Mucosa of descending colon (tissue), 3 donors: ENCODE measurements around the gene CACNA1H. TPM values are rescaled to one million over a fixed set of nuclear protein-coding genes. Genes with fewer than 3 reads are reported as not detected.

ENCODE experiments used
- ATAC-seq: fragments of 200-7000 bp; cut with Tn5 transposase; one replicate; pipeline ENCODE4 v1.9.1; 2020; ENCODE audit warnings: mild to moderate bottlenecking, moderate library complexity
- DNase-seq, 3 donors: peaks; one replicate each; pipeline ENCODE4 v3.0.0-alpha.2; 2020
- H3K36me3 ChIP-seq: fragments of 200-600 bp; one replicate; pipeline ENCODE4 v1.8.0; 2021; ENCODE audit warnings: low read depth, mild to moderate bottlenecking
- H3K4me1 ChIP-seq: fragments of 200-600 bp; one replicate; pipeline ENCODE4 v1.8.0; 2021; ENCODE audit warnings: low read depth, mild to moderate bottlenecking
- H3K4me3 ChIP-seq: fragments of 200-600 bp; one replicate; pipeline ENCODE4 v1.8.0; 2021; ENCODE audit warnings: mild to moderate bottlenecking
- H3K9me3 ChIP-seq: fragments of 200-600 bp; one replicate; pipeline ENCODE4 v1.8.0; 2021; ENCODE audit warnings: mild to moderate bottlenecking
- CTCF ChIP-seq: fragments of 200-600 bp; IDR thresholded peaks from one replicate; pipeline ENCODE4 v1.8.0; 2022; ENCODE audit warnings: antibody characterized with exemption, mild to moderate bottlenecking
- intact Hi-C, 2 donors: fragments of 100-400 bp; cut with DNase I in 1 of 2; cut with micrococcal nuclease in 1 of 2; formaldehyde crosslinking; loops; one replicate each; pipeline versions ENCODE4 v1.11.0 to v1.11.1; 2022; cut with DNase I, micrococcal nuclease
- total RNA-seq, 3 donors: library from RNA; stranded (reverse); fragmentation: NEBNext Ultra II Directional in 2 of 3; extraction: Animal tissue kit (Norgen Biotek cat#: 25700) in 2 of 3; gene quantifications; one replicate each; pipeline versions ENCODE4 v1.2.1 to v1.2.4, GENCODE V29; 2021 to 2023
- donor health status: DM: no; HTN: no; CAD: no; lungs with moderate emphysema.
- donor health status: DM: no; HTN: no; CAD: no.
- donor health status: DM: no; HTN: yes; CAD: no.

The CACNA1H gene
- total RNA-seq, 3 donors from 2014 or later: 6.0 to 160 (median 9.5) TPM

- ATAC-seq: no peak
- peaks cover 4% of the 10 kb centered on the region for H3K4me1 ChIP-seq
- H3K4me3 ChIP-seq: no peak overlapping the region
- DNase-seq: no peak
- no peak for TF ChIP-seq CTCF
- H3K9me3 ChIP-seq: no peaks in the 10 kb centered on the region
- H3K36me3 ChIP-seq: no peaks in the 10 kb centered on the region
- intact Hi-C loops: no loop called here
Measured at GRCh38 chr16:1132431-1132830, 20.5 kb upstream of the CACNA1H start.

GRCh38 chr16:1133271-1133670 is 19.6 kb upstream of the CACNA1H start:
- peak; percentile 6 for ATAC-seq
- intact Hi-C loops: no loop called here
- no peak for TF ChIP-seq CTCF

GRCh38 chr16:1133810-1134520 is 18.9 kb upstream of the CACNA1H start:
- TF ChIP-seq CTCF: no peak
- no peak for DNase-seq
- H3K4me1 ChIP-seq: peaks cover 4% of the 10 kb centered on the region
- peak; percentile 17 for ATAC-seq
- no peak overlapping the region for H3K4me3 ChIP-seq
- H3K36me3 ChIP-seq: no peaks in the 10 kb centered on the region
- no peaks in the 10 kb centered on the region for H3K9me3 ChIP-seq
- intact Hi-C loops: no loop called here

More at GRCh38 chr16:1133271-1133670, 19.6 kb upstream of the CACNA1H start:
- Histone ChIP-seq H3K4me1 (peaks cover 4% of the 10 kb centered on the region), H3K9me3 (no peaks in the 10 kb centered on the region), H3K36me3 (no peaks in the 10 kb centered on the region), H3K4me3 (no peak overlapping the region)
- DNase-seq: no peak

- intact Hi-C loops: no loop called here
- H3K36me3 ChIP-seq: no peaks in the 10 kb centered on the region
- ATAC-seq: no peak
Measured at GRCh38 chr16:1134776-1135458, 18.0 kb upstream of the CACNA1H start.

GRCh38 chr16:1135459-1135825 is 17.5 kb upstream of the CACNA1H start:
- peaks cover 4% of the 10 kb centered on the region for H3K4me1 ChIP-seq
- no peaks in the 10 kb centered on the region for H3K9me3 ChIP-seq
- no peak overlapping the region for H3K4me3 ChIP-seq
- intact Hi-C loops: no loop called here
- H3K36me3 ChIP-seq: no peaks in the 10 kb centered on the region
- no peak for TF ChIP-seq CTCF
- no peak for DNase-seq
- ATAC-seq: no peak

More at GRCh38 chr16:1134776-1135458, 18.0 kb upstream of the CACNA1H start:
- Histone ChIP-seq H3K4me1 (peaks cover 4% of the 10 kb centered on the region), H3K9me3 (no peaks in the 10 kb centered on the region), H3K4me3 (no peak overlapping the region)
- no peak for DNase-seq
- no peak for TF ChIP-seq CTCF
